AG04449 (cell line): ENCODE results near the gene PXYLP1.

Experiments
- CTCF ChIA-PET: fragments of 350-600 bp; formaldehyde crosslinking; extraction: SDS; loops from one replicate; lab custom pipeline; 2021; ENCODE audit warnings: antibody characterized with exemption; lab: Yijun Ruan, JAX
- POLR2A ChIA-PET: fragments of 400-600, 350-600 bp; formaldehyde crosslinking; extraction: SDS; loops from one replicate; lab custom pipeline; 2020; ENCODE audit warnings: antibody characterized with exemption, inconsistent platforms; lab: Yijun Ruan, JAX
- DNase-seq: peaks from one replicate; pipeline ENCODE4 v3.0.0-alpha.2; 2010; ENCODE audit warnings: low read depth, low spot score
- H3K4me3 ChIP-seq: 2 replicates; pipeline ENCODE4 v1.5.1; 2011; ENCODE audit warnings: low read depth, mild to moderate bottlenecking, control low read depth, low read length
- TF ChIP-seq, protein P1 (sequence below): IDR thresholded peaks from one replicate; pipeline ENCODE4 v1.5.1; 2011; ENCODE audit warnings: mild to moderate bottlenecking, moderate library complexity, low read length, control low read depth, inconsistent platforms; ENCODE audit not compliant: insufficient read depth; ENCODE audit errors: missing control alignments

The PXYLP1 gene

DNA sequence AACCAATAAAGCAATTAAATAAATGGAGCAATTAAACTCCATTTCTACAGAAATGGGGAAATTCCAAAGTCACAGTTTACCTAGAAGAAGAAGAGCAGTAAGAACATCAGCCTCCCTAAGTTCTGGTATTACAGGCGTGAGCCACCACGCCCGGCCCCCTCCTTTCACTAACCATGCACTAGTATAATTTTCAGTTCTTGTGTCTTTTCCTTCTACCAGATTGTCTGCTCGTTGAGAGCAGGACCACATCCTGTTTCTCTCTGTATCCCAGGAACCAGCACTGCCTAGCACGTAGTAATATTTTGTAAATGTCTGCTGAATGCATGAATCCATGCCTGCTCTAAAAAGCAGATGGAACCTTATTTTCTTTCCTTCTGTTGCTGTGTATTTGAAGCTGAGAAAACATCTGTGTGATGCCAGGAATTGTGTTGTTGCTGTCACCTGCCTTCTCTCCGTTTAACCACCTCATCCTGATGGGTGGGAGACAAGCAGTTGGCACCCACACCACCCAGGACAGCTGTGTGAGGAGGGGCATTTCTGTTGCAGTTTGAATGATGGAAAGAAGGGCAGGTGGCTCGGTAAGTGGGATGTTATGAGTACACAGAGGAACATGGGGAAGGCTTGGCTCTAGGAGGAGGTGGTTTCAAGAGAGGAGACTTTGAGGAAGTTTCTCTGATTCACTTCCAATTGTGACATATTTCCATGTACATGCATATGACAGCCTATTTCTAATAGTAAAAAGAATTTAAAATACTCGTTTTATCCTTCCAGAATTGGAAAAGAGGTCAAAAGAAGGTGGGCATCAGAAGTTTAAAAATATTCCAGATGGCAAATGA, 30.1 kb downstream of the PXYLP1 start:
- TF ChIP-seq, protein P1, sequence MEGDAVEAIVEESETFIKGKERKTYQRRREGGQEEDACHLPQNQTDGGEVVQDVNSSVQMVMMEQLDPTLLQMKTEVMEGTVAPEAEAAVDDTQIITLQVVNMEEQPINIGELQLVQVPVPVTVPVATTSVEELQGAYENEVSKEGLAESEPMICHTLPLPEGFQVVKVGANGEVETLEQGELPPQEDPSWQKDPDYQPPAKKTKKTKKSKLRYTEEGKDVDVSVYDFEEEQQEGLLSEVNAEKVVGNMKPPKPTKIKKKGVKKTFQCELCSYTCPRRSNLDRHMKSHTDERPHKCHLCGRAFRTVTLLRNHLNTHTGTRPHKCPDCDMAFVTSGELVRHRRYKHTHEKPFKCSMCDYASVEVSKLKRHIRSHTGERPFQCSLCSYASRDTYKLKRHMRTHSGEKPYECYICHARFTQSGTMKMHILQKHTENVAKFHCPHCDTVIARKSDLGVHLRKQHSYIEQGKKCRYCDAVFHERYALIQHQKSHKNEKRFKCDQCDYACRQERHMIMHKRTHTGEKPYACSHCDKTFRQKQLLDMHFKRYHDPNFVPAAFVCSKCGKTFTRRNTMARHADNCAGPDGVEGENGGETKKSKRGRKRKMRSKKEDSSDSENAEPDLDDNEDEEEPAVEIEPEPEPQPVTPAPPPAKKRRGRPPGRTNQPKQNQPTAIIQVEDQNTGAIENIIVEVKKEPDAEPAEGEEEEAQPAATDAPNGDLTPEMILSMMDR = no peak
- DNase-seq = no peak
- POLR2A ChIA-PET = no interaction called here
- CTCF ChIA-PET = interaction anchor here (1.3 kb wide), 2 partner anchors 13 to 18 kb away, joined by 3 read pairs; no protein-coding TSS in a partner anchor
- H3K4me3 ChIP-seq = no peak overlapping the region

DNA sequence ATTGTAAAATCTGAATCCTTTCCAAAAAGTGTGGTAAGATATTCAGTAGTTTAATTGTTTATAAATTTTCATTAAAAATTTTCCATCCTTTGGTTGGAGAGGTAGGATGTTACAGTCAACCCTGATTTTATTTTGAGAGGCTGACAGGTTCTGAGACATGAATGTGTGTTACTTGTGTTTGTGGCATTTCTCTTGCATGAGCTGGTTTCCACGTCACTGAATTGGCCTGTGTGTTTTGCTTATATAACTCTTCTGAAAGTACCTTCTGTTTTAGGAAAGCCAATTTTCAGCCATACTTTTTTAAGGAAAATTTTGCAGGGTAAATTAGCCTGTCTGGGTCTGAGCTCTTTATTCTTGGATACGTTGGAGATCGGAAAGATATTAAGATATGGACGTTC, 30.7 kb downstream of the PXYLP1 start:
- DNase-seq = peak; percentile 44
- ChIA-PET CTCF (interaction anchor here (0.6 to 1.3 kb wide), 4 partner anchors 12 to 31 kb away, joined by 3 to 4 read pairs (median 3); partner anchors contain the start of gene PXYLP1), POLR2A (interaction anchor here (0.6 kb wide), 1 partner anchor 22 kb away, joined by 3 read pairs; no protein-coding TSS in a partner anchor)
- TF ChIP-seq, protein P1 = no peak
- no peak overlapping the region for H3K4me3 ChIP-seq

DNA sequence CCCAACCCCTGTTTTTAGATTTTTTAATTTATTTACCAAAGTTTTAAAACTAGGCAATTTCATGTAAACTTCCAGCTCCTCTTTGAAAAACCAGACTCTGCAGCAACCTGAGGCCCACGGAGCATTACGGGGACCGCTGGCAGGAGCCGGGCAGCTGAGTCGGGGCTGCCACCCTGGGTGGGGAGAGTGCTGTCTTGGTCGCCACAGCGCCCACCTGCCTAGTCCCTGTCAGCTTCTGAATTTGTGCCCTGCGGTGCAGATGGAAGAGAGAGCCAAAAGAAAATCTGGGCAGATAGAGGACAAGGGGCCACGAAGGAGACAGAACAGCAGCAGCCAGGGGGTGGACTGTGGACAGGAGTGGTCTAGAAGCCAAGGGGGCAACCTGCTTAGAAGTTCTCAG, 34.6 kb downstream of the PXYLP1 start:
- H3K4me3 ChIP-seq = no peak overlapping the region
- CTCF ChIA-PET = interaction anchor here (0.8 to 2.3 kb wide), 6 partner anchors 11 to 189 kb away, joined by 3 to 11 read pairs (median 4); partner anchors contain the start of gene PXYLP1
- DNase-seq = no peak
- POLR2A ChIA-PET = no interaction called here
- TF ChIP-seq, protein P1 = no peak

DNA sequence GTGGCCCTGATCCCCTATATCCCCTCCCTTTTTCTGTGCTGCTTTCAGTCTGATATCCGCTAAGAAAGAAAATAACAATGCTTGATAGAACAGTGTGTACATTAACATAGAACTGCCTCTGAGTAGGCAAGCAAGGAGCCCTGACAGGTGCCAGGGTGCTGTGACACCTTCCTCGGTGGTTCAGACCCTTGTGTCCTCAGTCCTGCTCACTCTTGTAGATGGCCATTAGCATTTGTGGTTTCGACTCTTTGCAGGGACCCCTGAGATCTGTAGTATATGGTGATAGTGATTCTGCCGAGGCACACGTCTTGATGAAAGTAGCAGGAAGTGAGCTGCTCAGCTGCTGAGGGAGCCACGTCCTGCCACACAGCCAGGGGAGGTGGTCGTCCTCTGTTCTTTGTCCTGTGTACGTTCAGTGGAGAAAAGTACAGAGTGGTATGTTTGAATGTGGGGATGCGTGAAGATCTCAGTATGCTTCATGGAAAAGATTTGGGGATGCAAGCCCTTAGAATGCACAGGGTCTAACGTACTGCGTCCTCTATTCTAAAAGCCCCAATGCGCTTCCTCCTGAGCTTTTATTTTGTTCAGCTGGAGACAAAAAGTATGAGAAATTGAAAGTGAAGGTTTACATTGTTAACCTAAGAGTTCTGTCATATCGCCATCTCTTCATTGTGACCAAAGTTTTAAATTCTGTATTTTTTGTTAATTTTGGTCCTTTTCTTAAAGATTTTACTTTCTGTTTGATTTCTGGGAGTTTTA, 35.4 kb downstream of the PXYLP1 start:
- no peak overlapping the region for H3K4me3 ChIP-seq
- TF ChIP-seq, protein P1 = no peak
- CTCF ChIA-PET = interaction anchor here (0.8 to 2.3 kb wide), 5 partner anchors 11 to 189 kb away, joined by 3 to 11 read pairs (median 4); partner anchors contain the start of gene PXYLP1
- no peak for DNase-seq
- POLR2A ChIA-PET = no interaction called here

DNA sequence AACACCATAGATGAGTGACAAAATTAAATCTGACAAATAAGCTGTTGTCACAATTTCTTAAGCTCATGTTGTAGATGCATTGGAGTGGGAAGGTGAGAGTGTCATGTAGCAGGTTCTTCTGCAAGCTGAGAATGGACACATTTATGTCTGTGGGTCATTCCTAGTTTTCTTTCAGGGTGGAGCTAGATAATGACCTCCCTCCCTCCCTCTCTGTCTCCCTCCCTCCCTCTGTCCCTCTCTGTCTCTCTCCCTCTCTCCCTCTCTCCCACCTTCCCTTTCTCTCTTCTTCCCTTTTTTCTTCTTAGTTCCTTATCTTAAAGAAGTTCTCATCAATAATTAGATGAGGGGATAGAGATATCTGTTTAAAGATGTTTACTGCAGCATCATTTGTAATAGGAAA, 36.0 kb downstream of the PXYLP1 start:
- POLR2A ChIA-PET = no interaction called here
- H3K4me3 ChIP-seq = no peak overlapping the region
- CTCF ChIA-PET = interaction anchor here (2.3 kb wide), 1 partner anchor 36 kb away, joined by 11 read pairs; the partner anchor contains the start of gene PXYLP1
- TF ChIP-seq, protein P1 = no peak
- no peak for DNase-seq
